Mesothelial cell of epicardium (in vitro differentiated cells): ENCODE measurements around the gene MCUB. TPM values are rescaled to one million over a fixed set of nuclear protein-coding genes. Genes with fewer than 3 reads are reported as not detected.
"Not testable (repeated sequence)": the region's sequence is repeated elsewhere in the genome, so short reads cannot be mapped to it uniquely, and the experiment has no call there.

Experiments used
- DNase-seq, 2 experiments: peaks; one replicate each; pipeline ENCODE4 v3.0.0; 2021; ENCODE audit warnings: low spot score in 2 of 2; ENCODE audit not compliant: unreplicated experiment in 2 of 2
- H3K27ac Mint-ChIP-seq: 2 replicates; pipeline ENCODE4 v1.8.0; 2021; ENCODE audit warnings: mixed read lengths
- H3K27me3 Mint-ChIP-seq: 2 replicates; pipeline ENCODE4 v1.8.0; 2021; ENCODE audit warnings: low read depth, mixed read lengths
- H3K36me3 Mint-ChIP-seq: 2 replicates; pipeline ENCODE4 v1.8.0; 2021; ENCODE audit warnings: mixed read lengths
- H3K4me1 Mint-ChIP-seq: 2 replicates; pipeline ENCODE4 v1.8.0; 2021; ENCODE audit warnings: mixed read lengths
- H3K4me3 Mint-ChIP-seq: 2 replicates; pipeline ENCODE4 v1.8.0; 2021; ENCODE audit warnings: mild to moderate bottlenecking, moderate library complexity, mixed read lengths
- H3K9me3 Mint-ChIP-seq: 2 replicates; pipeline ENCODE4 v1.8.0; 2021; ENCODE audit warnings: mixed read lengths
- total RNA-seq: library from RNA; stranded (reverse); gene quantifications from 3 replicates; pipeline ENCODE4 v1.2.1, GENCODE V29; 2021
- TF ChIP-seq, protein P1 (sequence below): fragments of 200-600 bp; sonication (generic); IDR thresholded peaks from one replicate; pipeline ENCODE4 v1.5.0; 2021; ENCODE audit warnings: antibody characterized with exemption; ENCODE audit not compliant: unreplicated experiment

Gene MCUB
- total RNA-seq, 1 donor from 2014 or later: 3.0 TPM

GRCh38 chr4:109574443-109574850, 14.4 kb downstream of the MCUB start:
- DNase-seq: no peak
- Mint-ChIP-seq H3K9me3 (peaks cover 20% of the 10 kb centered on the region), H3K4me3 (no peak overlapping the region), H3K4me1 (no peaks in the 10 kb centered on the region), H3K36me3 (no peaks in the 10 kb centered on the region), H3K27me3 (no peaks in the 10 kb centered on the region), H3K27ac (no peak overlapping the region)
- TF ChIP-seq, protein P1, sequence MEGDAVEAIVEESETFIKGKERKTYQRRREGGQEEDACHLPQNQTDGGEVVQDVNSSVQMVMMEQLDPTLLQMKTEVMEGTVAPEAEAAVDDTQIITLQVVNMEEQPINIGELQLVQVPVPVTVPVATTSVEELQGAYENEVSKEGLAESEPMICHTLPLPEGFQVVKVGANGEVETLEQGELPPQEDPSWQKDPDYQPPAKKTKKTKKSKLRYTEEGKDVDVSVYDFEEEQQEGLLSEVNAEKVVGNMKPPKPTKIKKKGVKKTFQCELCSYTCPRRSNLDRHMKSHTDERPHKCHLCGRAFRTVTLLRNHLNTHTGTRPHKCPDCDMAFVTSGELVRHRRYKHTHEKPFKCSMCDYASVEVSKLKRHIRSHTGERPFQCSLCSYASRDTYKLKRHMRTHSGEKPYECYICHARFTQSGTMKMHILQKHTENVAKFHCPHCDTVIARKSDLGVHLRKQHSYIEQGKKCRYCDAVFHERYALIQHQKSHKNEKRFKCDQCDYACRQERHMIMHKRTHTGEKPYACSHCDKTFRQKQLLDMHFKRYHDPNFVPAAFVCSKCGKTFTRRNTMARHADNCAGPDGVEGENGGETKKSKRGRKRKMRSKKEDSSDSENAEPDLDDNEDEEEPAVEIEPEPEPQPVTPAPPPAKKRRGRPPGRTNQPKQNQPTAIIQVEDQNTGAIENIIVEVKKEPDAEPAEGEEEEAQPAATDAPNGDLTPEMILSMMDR: no peak

DNA sequence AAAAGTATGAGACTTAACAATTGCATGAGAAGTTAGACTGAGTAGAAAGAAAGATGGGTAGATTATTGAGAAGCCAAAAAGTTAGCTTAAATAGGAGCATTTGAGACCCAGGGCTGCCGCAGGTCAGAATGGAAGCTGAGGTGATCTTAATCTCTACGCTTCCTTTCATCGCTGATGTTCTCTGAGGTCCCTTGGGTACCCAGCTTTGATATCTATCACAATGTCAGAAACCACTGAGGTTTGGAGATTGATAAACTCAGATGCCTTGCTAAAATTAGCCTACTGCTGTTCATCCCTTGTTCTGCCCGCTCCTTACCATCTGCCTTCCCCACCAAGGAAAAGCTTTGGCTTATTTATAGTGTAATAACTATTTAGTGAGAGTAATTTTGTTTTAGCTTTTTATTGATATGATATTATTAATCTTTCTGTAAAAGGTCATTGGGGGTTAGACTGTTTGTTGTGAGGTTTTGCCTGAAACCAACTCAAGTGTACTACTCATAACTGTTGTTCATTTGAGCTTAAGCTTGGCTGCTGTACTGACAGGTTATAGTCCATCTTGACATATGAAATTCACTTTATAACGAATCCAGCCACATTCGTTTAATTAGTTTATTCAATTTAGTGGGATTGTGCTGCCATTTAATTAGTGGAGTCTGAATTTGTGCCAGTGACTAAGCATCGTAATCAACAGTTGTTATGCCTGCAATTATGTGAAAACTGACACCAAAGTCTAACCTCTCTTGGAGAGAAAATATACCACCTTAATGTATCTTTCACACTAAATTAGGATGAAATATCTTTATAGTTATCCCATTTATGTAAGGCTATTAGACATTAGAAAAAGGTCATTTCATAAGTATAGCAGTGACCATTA, 15.1 kb downstream of the MCUB start:
- Mint-ChIP-seq H3K9me3 (peaks cover 20% of the 10 kb centered on the region), H3K4me3 (no peak overlapping the region), H3K36me3 (no peaks in the 10 kb centered on the region), H3K4me1 (no peaks in the 10 kb centered on the region), H3K27me3 (no peaks in the 10 kb centered on the region), H3K27ac (no peak overlapping the region)
- TF ChIP-seq, protein P1: no peak
- no peak for DNase-seq

DNA sequence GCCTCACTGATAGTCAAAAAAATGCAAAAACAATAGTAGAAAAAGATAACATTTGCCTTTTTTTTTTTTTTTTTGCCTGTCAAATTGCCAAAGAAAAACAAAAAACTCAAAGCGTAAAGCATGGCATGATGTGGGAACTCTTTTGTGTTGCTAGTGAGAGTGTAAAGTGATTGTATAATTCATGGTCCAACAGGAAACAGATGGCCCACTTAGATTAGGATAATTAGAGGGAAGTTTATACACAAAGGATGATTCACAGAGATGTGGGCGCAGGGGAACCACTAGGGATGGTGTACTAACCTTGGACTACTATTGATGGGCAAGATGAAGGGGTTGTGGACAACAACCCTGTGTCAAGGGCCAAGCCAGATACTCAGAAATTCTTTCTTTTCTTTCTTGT, 16.4 kb downstream of the MCUB start:
- Mint-ChIP-seq H3K4me3 (no peak overlapping the region), H3K27ac (no peak overlapping the region), H3K4me1 (no peaks in the 10 kb centered on the region), H3K27me3 (no peaks in the 10 kb centered on the region), H3K36me3 (no peaks in the 10 kb centered on the region), H3K9me3 (peaks cover 21% of the 10 kb centered on the region)
- TF ChIP-seq, protein P1: no peak
- DNase-seq: no peak

DNA sequence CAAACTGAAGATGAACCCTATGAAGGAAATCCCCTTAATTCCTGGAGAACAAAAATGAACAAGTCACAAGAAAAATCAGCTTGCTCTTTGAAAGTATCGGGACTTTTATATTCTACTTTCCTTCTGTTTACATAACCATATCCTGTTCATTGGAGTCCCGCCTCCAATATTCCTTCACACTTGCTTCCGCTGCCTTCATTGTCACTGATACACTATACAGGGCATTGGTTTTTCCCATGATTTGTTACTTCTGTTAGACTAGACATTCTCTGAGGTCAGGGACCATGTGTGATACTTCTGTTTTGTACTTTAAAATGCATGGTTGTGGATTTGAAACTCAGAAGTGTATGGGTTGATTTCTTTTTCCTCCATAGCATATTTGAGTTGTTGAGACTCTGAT, 18.8 kb downstream of the MCUB start:
- TF ChIP-seq, protein P1: no peak
- peaks cover 18% of the 10 kb centered on the region for H3K9me3 Mint-ChIP-seq
- H3K4me3 Mint-ChIP-seq: no peak overlapping the region
- DNase-seq: no peak
- no peaks in the 10 kb centered on the region for H3K27me3 Mint-ChIP-seq
- H3K4me1 Mint-ChIP-seq: no peaks in the 10 kb centered on the region
- H3K36me3 Mint-ChIP-seq: peaks cover 2% of the 10 kb centered on the region
- no peak overlapping the region for H3K27ac Mint-ChIP-seq

DNA sequence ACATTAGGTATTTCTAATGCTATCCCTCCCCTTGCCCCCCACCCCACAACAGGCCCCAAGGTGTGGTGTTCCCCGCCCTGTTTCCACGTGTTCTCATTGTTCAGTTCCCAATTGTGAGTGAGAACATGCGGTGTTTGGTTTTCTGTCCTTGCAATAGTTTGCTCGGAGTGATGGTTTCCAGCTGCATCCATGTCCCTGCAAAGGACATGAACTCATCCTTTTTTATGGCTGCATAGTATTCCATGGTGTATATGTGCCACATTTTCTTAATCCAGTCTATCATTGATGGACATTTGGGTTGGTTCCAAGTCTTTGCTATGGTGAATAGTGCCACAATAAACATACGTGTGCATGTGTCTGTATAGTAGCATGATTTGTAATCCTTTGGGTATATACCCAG, 20.0 kb downstream of the MCUB start:
- H3K36me3 Mint-ChIP-seq, DNase-seq, H3K4me1 Mint-ChIP-seq, H3K27ac Mint-ChIP-seq, H3K4me3 Mint-ChIP-seq, H3K27me3 Mint-ChIP-seq: not testable (repeated sequence)
- peaks cover 18% of the 10 kb centered on the region for H3K9me3 Mint-ChIP-seq

DNA sequence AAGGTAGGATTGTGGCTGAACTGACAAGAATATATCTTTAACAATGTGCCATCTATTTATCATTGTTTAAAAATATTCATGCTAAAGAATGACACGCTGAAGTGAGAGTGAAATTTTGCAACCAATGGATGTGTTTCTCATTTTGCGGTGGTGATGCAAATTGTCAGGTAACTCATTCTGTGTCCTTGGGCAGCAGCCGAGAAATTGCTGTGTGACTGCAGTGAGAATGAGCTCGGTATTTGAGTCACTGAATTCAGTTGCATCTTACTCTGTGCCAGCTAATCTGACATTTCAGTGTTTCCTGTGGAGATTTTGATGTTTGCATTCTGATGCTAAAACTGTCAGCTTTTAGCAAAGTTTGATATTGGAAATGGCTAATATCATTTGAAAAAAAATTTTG, 28.1 kb downstream of the MCUB start:
- peaks cover 20% of the 10 kb centered on the region for H3K4me1 Mint-ChIP-seq
- DNase-seq: no peak
- H3K9me3 Mint-ChIP-seq: peaks cover 12% of the 10 kb centered on the region
- TF ChIP-seq, protein P1: no peak
- H3K27me3 Mint-ChIP-seq: no peaks in the 10 kb centered on the region
- H3K4me3 Mint-ChIP-seq: no peak overlapping the region
- H3K36me3 Mint-ChIP-seq: peaks cover 2% of the 10 kb centered on the region
- no peak overlapping the region for H3K27ac Mint-ChIP-seq
